GM19193 (cell line): ENCODE measurements around the gene KCNK3.

Experiments used
- POLR2A ChIP-seq: IDR thresholded peaks from 4 replicates; pipeline ENCODE4 v1.6.1; 2011; ENCODE audit not compliant: insufficient read depth, insufficient read length; ENCODE audit errors: extremely low read depth

The KCNK3 gene

DNA sequence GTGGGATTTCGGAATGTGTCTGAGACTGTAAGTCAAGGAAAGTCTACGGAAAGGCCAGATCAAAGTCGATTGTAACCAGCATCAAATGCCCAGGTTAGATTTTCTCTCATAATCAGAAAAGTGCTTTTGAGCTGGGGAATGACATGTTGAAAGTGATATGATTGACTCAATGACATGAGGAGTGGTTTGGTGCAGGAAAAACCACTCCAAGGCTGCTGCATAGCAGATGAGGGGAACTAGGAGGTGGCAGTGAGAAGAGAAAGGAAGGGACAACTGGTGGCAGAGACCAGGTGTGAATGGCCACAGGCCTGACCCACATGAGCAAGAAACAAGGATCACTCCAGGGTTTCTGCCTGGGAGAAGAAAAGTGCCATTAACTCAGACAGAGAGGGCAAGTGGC is 72.4 kb downstream of the KCNK3 start:
- no peak for TF ChIP-seq POLR2A

DNA sequence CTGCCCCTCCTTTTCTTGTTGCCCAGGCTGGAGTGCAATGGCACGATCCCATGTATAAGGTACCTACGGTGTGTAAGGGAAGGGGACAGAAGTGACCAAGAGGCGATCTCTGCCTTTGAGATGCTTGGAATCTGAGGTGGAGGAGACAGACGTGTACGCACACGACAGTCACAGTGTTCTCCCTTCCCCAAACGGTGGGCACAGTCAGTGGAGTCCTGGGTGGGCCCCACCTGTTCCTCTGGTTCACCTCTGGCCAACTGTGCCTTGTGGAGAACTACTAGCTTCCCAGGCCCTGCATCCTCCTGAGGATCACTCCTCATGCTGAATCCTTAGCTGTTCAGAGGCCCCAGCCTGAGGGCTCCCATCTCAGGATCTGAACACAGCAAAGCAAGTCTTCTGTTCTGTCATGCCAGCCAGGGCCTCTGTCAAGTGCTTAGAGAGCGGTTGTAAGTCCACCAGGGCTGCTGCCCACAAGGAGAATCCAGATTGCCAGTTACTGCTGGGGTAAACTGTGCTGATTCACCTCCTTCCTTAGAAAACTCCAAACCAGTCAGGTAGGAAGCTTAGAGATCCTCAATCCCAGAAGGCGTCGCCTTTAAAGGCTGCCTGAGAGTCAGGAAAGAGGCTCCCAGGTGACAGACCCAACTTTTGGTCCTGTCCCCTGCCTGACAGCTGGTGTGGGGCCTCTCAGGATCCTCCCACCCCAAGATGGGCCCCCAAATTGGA is 73.1 kb downstream of the KCNK3 start:
- no peak for TF ChIP-seq POLR2A

DNA sequence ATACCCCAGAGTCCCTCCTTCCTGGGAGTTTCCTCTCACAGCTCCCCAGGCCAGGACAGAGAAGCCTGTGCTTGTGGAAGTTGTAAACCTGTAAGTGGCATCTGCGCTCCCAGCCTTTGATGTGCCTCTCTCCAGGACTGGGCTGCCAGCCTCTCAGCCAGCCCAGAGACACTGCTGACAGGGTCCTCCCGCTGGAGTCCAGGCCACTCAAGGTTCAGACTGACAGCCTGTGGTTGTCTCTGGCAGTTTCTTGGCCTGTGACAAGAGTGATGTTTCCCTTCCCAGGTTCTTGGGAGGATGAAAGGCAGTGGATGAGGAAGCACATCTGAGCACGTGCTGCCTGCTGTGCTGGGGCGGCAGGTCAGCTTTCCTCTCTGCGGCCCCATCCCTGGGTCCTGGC is 74.6 kb downstream of the KCNK3 start:
- no peak for TF ChIP-seq POLR2A

DNA sequence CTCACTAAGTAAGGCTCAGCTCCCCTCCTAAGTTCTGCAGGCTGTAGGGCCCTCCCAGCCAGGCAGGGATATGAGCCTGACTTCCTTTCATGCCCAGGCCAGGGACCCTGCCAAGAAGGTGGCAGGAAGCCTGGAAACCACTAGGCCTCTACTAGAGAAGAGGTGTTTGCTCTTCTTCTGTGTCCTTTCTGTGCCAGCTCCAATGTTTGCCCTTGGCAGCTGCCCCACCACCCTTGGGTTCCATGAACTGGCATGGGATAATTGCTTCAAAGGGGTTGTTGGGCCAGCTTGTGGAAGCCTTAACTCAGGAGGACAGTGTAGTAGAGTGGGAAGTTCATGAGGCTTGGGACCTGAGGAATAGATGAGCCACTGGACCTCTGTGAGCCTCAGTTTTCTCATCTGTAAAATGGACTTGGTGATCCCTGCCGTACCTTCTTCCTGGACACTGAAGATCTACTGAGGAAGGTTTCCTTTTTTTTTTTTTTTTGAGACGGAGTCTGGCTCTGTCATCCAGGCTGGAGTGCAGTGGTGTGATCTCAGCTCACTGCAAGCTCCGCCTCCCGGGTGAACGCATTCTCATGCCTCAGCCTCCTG is 75.5 kb downstream of the KCNK3 start:
- TF ChIP-seq POLR2A, result no peak

DNA sequence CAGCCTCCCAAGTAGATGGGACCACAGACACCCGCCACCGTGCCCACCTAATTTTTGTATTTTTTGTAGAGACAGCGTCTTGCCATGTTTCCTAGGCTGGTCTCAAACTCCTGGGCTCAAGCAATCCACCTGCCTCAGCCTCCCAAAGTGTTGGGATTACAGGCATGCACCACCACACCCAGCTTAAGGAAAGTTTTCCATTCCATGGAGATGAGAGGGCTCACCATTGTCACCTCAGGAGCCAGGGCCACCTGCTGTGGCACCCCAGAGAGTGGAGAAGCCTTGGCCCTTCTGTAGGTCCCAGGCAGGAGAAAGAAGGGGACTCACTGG is 76.2 kb downstream of the KCNK3 start:
- TF ChIP-seq POLR2A, result no peak

DNA sequence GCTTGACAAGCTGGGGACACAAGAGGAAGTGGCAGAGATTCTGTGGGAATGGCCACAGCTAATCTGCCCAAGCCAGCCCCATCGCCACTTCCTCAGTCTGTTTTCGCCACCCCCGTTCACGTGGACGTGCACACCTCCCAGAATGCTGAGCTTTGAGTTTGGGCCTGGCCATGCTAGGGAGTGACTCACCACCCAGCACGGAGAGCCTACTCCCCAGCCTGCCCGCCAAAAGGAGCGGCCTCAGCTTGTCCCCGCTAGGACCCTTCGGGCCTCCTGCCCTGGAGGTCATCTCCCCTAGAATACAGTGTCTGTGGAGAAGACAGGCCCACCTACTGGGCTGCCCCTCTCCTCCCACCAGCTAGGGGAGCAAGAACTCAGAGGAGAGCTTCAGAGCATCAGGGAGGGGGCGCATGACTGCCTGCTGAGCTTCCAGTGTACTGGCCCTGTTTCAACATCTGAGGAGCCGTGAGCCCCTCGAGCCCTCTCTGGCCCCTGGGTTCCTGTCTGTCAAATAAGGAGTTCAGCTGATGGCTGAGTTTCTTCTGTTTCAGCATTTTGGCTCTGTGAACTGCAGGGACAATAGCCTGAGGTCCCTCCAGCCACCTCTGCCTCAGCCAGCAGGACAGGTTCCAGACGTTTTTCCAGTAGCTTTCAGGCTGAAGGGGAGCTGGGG is 76.7 kb downstream of the KCNK3 start:
- TF ChIP-seq POLR2A, result no peak

DNA sequence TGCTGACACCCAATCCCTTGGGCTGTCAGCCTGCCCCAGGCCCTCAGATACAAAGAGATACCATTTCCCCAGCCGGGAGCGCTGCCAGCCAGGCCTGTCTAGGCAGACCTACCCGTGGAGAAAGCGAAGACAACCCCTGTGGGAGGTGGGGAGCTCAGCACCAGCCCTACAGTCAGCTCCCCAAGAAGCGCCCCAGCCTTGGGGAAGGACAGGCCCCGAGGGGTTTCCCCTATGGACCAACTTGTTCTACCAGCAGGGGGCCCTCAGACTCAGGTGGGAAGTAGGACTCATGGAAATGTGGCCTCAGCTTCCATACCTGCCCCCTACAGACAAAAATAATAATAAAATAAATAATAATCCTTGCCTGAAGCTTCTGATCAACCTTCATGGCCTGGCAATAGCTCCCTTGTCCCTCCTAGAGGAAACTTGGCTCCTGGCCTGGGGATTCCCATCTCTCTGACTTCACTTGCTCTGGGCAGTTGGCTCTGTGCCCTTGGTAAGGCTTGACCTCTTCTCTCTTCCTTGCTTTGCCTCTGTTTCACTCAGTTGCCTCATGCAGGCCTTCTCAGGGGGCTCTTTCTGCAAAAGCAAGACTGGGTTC is 78.6 kb downstream of the KCNK3 start:
- TF ChIP-seq POLR2A, result no peak

DNA sequence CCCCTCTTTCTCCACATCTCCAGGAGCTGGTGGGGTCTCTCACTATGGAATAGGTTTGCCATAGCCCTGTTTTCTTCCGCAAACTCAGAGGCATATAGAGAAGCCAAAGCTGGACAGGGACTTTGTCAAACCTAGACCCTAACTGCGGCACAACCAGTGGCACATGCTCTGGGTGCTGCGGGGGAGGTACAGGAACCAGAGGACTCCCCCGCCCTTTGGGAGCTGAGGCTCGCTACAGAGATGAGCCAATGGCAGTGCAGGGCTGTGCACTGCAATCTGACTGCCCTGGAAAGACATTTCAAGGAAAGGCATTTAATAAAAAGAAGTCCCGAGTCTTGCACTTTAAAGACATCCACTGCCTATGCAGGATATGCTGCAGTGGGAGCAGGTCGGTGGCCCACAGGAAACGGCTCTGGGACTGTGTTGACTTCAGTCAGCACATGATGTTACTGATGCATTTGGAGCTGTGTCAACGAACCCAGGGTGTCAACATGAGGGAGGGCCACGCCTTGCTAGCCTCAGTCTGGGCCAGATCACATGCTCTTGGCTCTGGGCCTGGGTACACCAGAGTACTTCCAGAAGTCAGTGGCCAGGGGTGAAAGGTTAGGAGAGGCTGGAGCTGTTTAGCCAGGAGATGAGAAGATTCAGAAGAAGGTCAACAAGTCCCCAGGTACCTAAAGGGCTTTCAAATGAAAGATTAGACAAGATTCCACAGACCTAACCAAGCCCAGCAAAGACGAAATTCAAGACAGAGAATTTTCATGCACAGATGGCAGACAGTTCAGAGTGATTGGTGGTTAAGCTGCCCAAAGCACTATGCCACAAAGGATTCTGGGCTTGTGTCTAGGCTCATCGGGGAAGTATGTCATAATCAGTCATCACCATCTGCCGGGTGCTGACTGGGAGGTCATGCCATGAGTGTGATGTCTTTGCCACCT is 79.8 kb downstream of the KCNK3 start:
- TF ChIP-seq POLR2A, result no peak

DNA sequence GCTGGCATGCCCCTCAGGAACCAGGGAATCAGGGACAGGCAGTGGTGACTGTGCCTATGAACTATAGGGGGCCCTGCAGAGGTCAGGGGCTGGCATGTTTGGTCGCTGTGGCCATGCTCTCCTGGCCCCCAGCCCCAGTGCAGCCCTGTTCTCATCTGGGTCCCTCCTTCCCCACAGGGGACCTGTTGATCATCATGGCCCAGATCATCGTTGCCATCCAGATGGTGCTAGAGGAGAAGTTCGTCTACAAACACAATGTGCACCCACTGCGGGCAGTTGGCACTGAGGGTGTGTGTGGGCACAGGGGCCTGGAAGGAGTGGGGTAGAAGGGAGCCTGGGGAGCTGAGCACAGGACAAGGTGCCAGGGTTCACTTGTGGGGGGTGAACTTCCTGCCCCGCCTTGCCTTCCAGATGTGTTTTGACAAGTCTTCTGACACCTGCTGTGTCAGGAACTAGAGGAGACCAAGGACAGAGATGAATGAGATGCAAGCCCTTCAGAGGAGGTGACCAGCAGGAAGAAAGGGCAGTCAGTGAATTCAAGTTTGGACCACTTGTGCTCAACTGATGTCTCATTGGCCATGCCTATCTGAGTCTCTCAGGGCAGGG is 83.8 kb downstream of the KCNK3 start:
- TF ChIP-seq POLR2A, result no peak

DNA sequence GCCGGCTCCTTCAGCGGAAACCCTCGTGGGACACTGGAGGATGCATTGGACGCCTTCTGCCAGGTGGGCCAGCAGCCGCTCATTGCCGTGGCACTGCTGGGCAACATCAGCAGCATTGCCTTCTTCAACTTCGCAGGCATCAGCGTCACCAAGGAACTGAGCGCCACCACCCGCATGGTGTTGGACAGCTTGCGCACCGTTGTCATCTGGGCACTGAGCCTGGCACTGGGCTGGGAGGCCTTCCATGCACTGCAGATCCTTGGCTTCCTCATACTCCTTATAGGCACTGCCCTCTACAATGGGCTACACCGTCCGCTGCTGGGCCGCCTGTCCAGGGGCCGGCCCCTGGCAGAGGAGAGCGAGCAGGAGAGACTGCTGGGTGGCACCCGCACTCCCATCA is 85.6 kb downstream of the KCNK3 start:
- no peak for TF ChIP-seq POLR2A

DNA sequence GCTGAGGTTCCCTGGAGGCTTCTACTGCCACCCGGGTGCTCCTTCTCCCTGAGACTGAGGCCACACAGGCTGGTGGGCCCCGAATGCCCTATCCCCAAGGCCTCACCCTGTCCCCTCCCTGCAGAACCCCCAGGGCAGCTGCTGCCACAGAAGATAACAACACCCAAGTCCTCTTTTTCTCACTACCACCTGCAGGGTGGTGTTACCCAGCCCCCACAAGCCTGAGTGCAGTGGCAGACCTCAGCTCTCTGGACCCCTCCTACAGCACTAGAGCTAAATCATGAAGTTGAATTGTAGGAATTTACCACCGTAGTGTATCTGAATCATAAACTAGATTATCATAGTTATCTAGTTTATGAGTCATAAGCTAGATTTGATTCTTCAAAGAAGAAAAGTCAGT is 86.0 kb downstream of the KCNK3 start:
- no peak for TF ChIP-seq POLR2A

DNA sequence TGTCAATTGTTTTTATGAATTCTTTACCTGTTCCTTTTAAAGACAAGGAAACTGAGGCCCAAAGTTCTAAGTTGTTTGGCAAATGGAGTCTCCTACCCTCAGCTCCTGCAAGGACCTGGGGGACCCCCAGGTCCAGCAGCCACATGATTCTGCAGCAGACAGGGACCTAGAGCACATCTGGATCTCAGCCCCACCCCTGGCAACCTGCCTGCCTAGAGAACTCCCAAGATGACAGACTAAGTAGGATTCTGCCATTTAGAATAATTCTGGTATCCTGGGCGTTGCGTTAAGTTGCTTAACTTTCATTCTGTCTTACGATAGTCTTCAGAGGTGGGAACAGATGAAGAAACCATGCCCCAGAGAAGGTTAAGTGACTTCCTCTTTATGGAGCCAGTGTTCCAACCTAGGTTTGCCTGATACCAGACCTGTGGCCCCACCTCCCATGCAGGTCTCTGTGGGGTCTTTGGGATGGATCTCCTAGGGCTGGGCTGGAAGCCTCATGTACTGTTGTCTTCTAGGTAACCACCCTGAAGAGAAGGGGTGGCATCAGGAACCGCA is 87.8 kb downstream of the KCNK3 start:
- TF ChIP-seq POLR2A, result no peak
